Effector CD4-positive, alpha-beta T cell (primary cell): ENCODE results near the gene CAT.
"Not testable (repeated sequence)": the region's sequence is repeated elsewhere in the genome, so short reads cannot be mapped to it uniquely, and the experiment has no call there.

ENCODE experiments used
- DNase-seq: peaks from one replicate; pipeline ENCODE4 v3.0.0-alpha.2; 2020
- total RNA-seq: gene quantifications from one replicate; lab custom pipeline; 2026; lab: John Stamatoyannopoulos, UW

CAT gene
- 27.8 reads per million, percentile 54 among the genes with 10 or more reads in this experiment for total RNA-seq

GRCh38 chr11:34438529-34439507 is at the start of gene CAT:
CAT (plus strand) TSS chr11:34438934; CDS start chr11:34439014, 80 bp downstream.
- peak; percentile 96 for DNase-seq

GRCh38 chr11:34394771-34395300 is 43.9 kb upstream of the CAT start:
- DNase-seq = no peak

GRCh38 chr11:34395916-34396550 is 42.7 kb upstream of the CAT start:
- DNase-seq = no peak

- DNase-seq = no peak
These were observed 41.6 kb upstream of the CAT start for GRCh38 chr11:34397120-34397519.

GRCh38 chr11:34397811-34398210 is 40.9 kb upstream of the CAT start:
- no peak for DNase-seq

- no peak for DNase-seq
These were observed 35.3 kb upstream of the CAT start for GRCh38 chr11:34403431-34403830.

GRCh38 chr11:34404280-34404679 is 34.5 kb upstream of the CAT start:
- no peak for DNase-seq

GRCh38 chr11:34405079-34405858 is 33.5 kb upstream of the CAT start:
- DNase-seq = no peak

- DNase-seq = no peak
These were observed 32.3 kb upstream of the CAT start for GRCh38 chr11:34406413-34406812.

GRCh38 chr11:34407121-34407813 is 31.5 kb upstream of the CAT start:
- no peak for DNase-seq

GRCh38 chr11:34408580-34409172 is 30.1 kb upstream of the CAT start:
- DNase-seq = no peak

- DNase-seq = no peak
These were observed 27.6 kb upstream of the CAT start for GRCh38 chr11:34411111-34411510.

GRCh38 chr11:34411791-34412190 is 26.9 kb upstream of the CAT start:
- no peak for DNase-seq

GRCh38 chr11:34413263-34413662 is 25.5 kb upstream of the CAT start:
- no peak for DNase-seq

GRCh38 chr11:34415538-34415937 is 23.2 kb upstream of the CAT start:
- DNase-seq = no peak

- DNase-seq = no peak
These were observed 22.6 kb upstream of the CAT start for GRCh38 chr11:34416088-34416487.

GRCh38 chr11:34416766-34417165 is 22.0 kb upstream of the CAT start:
- no peak for DNase-seq

GRCh38 chr11:34417202-34417601 is 21.5 kb upstream of the CAT start:
- DNase-seq = no peak

- no peak for DNase-seq
These were observed 19.6 kb upstream of the CAT start for GRCh38 chr11:34419158-34419557.

- no peak for DNase-seq
These were observed 15.4 kb upstream of the CAT start for GRCh38 chr11:34423300-34423699.

- DNase-seq = not testable (repeated sequence)
These were observed 13.9 kb upstream of the CAT start for GRCh38 chr11:34424826-34425225.

- no peak for DNase-seq
These were observed 13.4 kb upstream of the CAT start for GRCh38 chr11:34425360-34425759.
